ENCODE data around the gene CFHR1.
"Not testable (repeated sequence)": the region's sequence is repeated elsewhere in the genome, so short reads cannot be mapped to it uniquely, and the experiment has no call there.

Gene CFHR1

GRCh38 chr1:196819531-196819930 is at the start of gene CFHR1:
Gene CFHR1, plus strand, starts transcription at chr1:196819731. Its CDS starts 114 bp downstream, at chr1:196819845.
- peak; percentile 87 for FAIRE-seq

GRCh38 chr1:196769823-196770222 is 49.7 kb upstream of the CFHR1 start:
- not testable (repeated sequence) for FAIRE-seq

More at GRCh38 chr1:196819531-196819930, at the start of gene CFHR1:
- DNase-seq (ENCODE audit: insufficient read length, low spot score): not testable (repeated sequence)

GRCh38 chr1:196773713-196774112 is 45.8 kb upstream of the CFHR1 start:
- no peak for DNase-seq (ENCODE audit: insufficient read length, low spot score)
- no peak for FAIRE-seq
- TF ChIP-seq CTCF (IDR thresholded peaks at IDR 0.05; ENCODE audit: insufficient read depth, missing control alignments): no peak

More at GRCh38 chr1:196769823-196770222, 49.7 kb upstream of the CFHR1 start:
- not testable (repeated sequence) for DNase-seq (ENCODE audit: insufficient read length, low spot score)

GRCh38 chr1:196774175-196774574 is 45.4 kb upstream of the CFHR1 start:
- no peak for TF ChIP-seq CTCF (IDR thresholded peaks at IDR 0.05; ENCODE audit: insufficient read depth, missing control alignments)
- FAIRE-seq: no peak
- no peak for DNase-seq (ENCODE audit: insufficient read length, low spot score)

GRCh38 chr1:196774603-196775002 is 44.9 kb upstream of the CFHR1 start, which contains the start of gene CFHR3:
Gene CFHR3, plus strand, starts transcription at chr1:196774840. Its CDS starts 47 bp downstream, at chr1:196774887.
- DNase-seq (ENCODE audit: insufficient read length, low spot score) (no peak), FAIRE-seq (peak; percentile 90)
- TF ChIP-seq CTCF (IDR thresholded peaks at IDR 0.05; ENCODE audit: insufficient read depth, missing control alignments): no peak

GRCh38 chr1:196777603-196778002 is 41.9 kb upstream of the CFHR1 start:
- DNase-seq (ENCODE audit: insufficient read length, low spot score) (no peak), FAIRE-seq (no peak)
- TF ChIP-seq CTCF (IDR thresholded peaks at IDR 0.05; ENCODE audit: insufficient read depth, missing control alignments): no peak

- DNase-seq (ENCODE audit: insufficient read length, low spot score): no peak
- no peak for FAIRE-seq
- no peak for TF ChIP-seq CTCF (IDR thresholded peaks at IDR 0.05; ENCODE audit: insufficient read depth, missing control alignments)
Measured at GRCh38 chr1:196779093-196779492, 40.4 kb upstream of the CFHR1 start.

GRCh38 chr1:196791252-196791651 is 28.3 kb upstream of the CFHR1 start:
- not testable (repeated sequence) for DNase-seq (ENCODE audit: insufficient read length, low spot score); FAIRE-seq

GRCh38 chr1:196794103-196794502 is 25.4 kb upstream of the CFHR1 start:
- FAIRE-seq; DNase-seq (ENCODE audit: insufficient read length, low spot score): not testable (repeated sequence)
